Measurements from ENCODE around the gene ADRA2C. TPM values are rescaled to one million over a fixed set of nuclear protein-coding genes. Genes with fewer than 3 reads are reported as not detected.

ADRA2C gene
- total RNA-seq, 1 experiment from 2014 or later = not detected

DNA sequence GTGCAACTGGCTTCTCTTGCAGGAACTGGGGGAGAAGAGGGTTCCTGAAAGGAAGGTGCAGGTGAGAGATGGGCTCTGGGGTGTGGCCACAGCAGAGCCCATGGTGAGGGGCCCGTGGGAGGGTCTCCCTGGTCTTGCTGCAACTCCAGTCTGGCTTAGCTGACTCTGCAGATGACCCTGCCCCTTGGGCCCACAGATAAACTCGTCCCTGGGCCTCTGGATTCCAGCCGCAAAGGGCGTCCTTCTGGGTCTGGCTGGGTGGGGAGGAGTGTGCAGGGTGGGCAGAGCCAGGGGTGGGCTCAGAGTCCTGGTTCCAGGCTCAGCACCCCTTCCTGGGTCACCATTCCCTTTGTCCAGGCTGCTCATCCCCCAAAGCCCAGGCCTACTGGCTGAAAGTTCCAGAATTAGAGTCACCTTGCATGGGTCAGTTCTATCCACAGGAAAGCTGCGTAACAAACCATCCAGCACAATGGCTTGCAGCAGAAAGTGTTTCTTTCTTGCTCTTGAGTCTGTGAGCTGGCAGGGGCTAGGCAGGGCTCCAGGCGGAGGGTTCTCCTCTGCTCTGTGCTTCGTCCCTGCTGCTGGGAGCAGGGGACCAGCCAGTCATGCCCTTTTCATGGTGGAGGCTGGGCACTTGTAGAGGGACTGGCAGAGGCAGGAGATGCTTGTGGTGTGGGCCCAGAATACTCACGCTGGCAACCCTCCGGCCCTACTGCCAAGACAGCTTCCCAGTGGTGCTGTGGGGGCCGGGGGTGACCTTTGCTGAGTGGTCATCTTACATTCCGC is 43.5 kb upstream of the ADRA2C start:
- H3K9me3 ChIP-seq (ENCODE audit: low read length) = no peaks in the 10 kb centered on the region
- H3K4me3 ChIP-seq (ENCODE audit: low read length) = no peak overlapping the region
- no peak overlapping the region for H3K4me2 ChIP-seq (ENCODE audit: low read length)
- intact Hi-C loops (cut with micrococcal nuclease) = no loop called here
- BruUV-seq (replicated peaks) = no TSS peak
- peaks cover 54% of the 10 kb centered on the region for H3K27me3 ChIP-seq (ENCODE audit: low read length)
- no peaks in the 10 kb centered on the region for H3K9me2 ChIP-seq (replicated peaks; ENCODE audit: low read length)
- no peaks in the 10 kb centered on the region for H3F3A ChIP-seq (ENCODE audit: low read length, unreplicated experiment)
- H4K20me1 ChIP-seq (ENCODE audit: low read length) = no peaks in the 10 kb centered on the region
- no peak overlapping the region for H3K27ac ChIP-seq (ENCODE audit: low read length)
- ChIA-PET CTCF (no interaction called here), POLR2A (ENCODE audit: unreplicated experiment) (no interaction called here)
- no peaks in the 10 kb centered on the region for H3K79me2 ChIP-seq (ENCODE audit: low read length)
- ATAC-seq (no peak), DNase-seq (no peak)
- no peaks in the 10 kb centered on the region for H3K36me3 ChIP-seq (ENCODE audit: low read depth, low read length)
- no peaks in the 10 kb centered on the region for H3K4me1 ChIP-seq (ENCODE audit: insufficient read depth, low read length)
- no peak overlapping the region for H3K9ac ChIP-seq (ENCODE audit: low read length)
- H2AFZ ChIP-seq (ENCODE audit: low read length) = no peak overlapping the region
- TF ChIP-seq CTCF (conservative IDR thresholded peaks at IDR 0.05; ENCODE audit: low read depth, low read length) (no peak), EZH2phosphoT487 (IDR thresholded peaks at IDR 0.05; ENCODE audit: borderline replicate concordance, low read length) (no peak)

GRCh38 chr4:3723232-3723642 is 42.9 kb upstream of the ADRA2C start:
- H3K9me2 ChIP-seq (replicated peaks; ENCODE audit: low read length) = no peaks in the 10 kb centered on the region
- H3K9ac ChIP-seq (ENCODE audit: low read length) = no peak overlapping the region
- no peaks in the 10 kb centered on the region for H3K79me2 ChIP-seq (ENCODE audit: low read length)
- H4K20me1 ChIP-seq (ENCODE audit: low read length) = no peaks in the 10 kb centered on the region
- H3K27me3 ChIP-seq (ENCODE audit: low read length) = peaks cover 49% of the 10 kb centered on the region
- no peaks in the 10 kb centered on the region for H3K9me3 ChIP-seq (ENCODE audit: low read length)
- no peak overlapping the region for H3K4me3 ChIP-seq (ENCODE audit: low read length)
- no TSS peak for BruUV-seq (replicated peaks)
- no peaks in the 10 kb centered on the region for H3K36me3 ChIP-seq (ENCODE audit: low read depth, low read length)
- ChIA-PET CTCF (no interaction called here), POLR2A (ENCODE audit: unreplicated experiment) (no interaction called here)
- TF ChIP-seq CTCF (conservative IDR thresholded peaks at IDR 0.05; ENCODE audit: low read depth, low read length) (no peak), EZH2 (IDR thresholded peaks at IDR 0.05; ENCODE audit: low read length, unreplicated experiment) (no peak), EZH2phosphoT487 (IDR thresholded peaks at IDR 0.05; ENCODE audit: borderline replicate concordance, low read length) (no peak)
- ATAC-seq = no peak
- no peak overlapping the region for H3K4me2 ChIP-seq (ENCODE audit: low read length)
- intact Hi-C loops (cut with micrococcal nuclease) = no loop called here
- no peak for DNase-seq
- H3K4me1 ChIP-seq (ENCODE audit: insufficient read depth, low read length) = no peaks in the 10 kb centered on the region
- H2AFZ ChIP-seq (ENCODE audit: low read length) = no peak overlapping the region
- no peaks in the 10 kb centered on the region for H3F3A ChIP-seq (ENCODE audit: low read length, unreplicated experiment)
- H3K27ac ChIP-seq (ENCODE audit: low read length) = no peak overlapping the region
